ENCODE measurements around the gene TSC22D2. TPM values are rescaled to one million over a fixed set of nuclear protein-coding genes. Genes with fewer than 3 reads are reported as not detected.

The TSC22D2 gene
- total RNA-seq, 1 experiment from 2014 or later, result 20.0 TPM

- POLR2A ChIA-PET, result no interaction called here
- no peaks in the 10 kb centered on the region for H3K79me2 ChIP-seq (ENCODE audit: insufficient read depth, low read length)
- H3K27ac ChIP-seq (ENCODE audit: low read depth, low read length), result no peak overlapping the region
- CTCF ChIA-PET, result no interaction called here
- no peak overlapping the region for H3K4me3 ChIP-seq (replicated peaks in 1 of 2; ENCODE audit: low read depth in 1 of 2, low read length in 2 of 2)
- TF ChIP-seq ZNF274 (IDR thresholded peaks at IDR 0.05; ENCODE audit: low read depth, low read length) (no peak), CBX3 (IDR thresholded peaks at IDR 0.05; ENCODE audit: low read depth) (no peak), ZFX (IDR thresholded peaks at IDR 0.05) (no peak), ELF1 (IDR thresholded peaks at IDR 0.05; ENCODE audit: borderline replicate concordance, low read depth) (no peak), YY1 (IDR thresholded peaks at IDR 0.05; ENCODE audit: extremely low read depth, insufficient replicate concordance, low read depth, low read length) (no peak)
- peaks cover 6 to 9% of the 10 kb centered on the region in 2 experiments; a peak in 3 of 4 replicates for H3K36me3 ChIP-seq (ENCODE audit: control insufficient read depth in 1 of 2, insufficient read depth in 2 of 2, low read length in 2 of 2)
- H3K27me3 ChIP-seq (ENCODE audit: insufficient read depth, low read length), result no peaks in the 10 kb centered on the region
- no peak overlapping the region for H3K9ac ChIP-seq (ENCODE audit: low read length)
- H3K4me2 ChIP-seq (ENCODE audit: low read length), result no peak overlapping the region
- intact Hi-C loops (cut with micrococcal nuclease), result no loop called here
- no peak for ATAC-seq
- H2AFZ ChIP-seq (ENCODE audit: low read depth, low read length, poor library complexity, severe bottlenecking), result no peak overlapping the region
- RAD21 ChIA-PET (ENCODE audit: low non-redundant PET in 1 of 2, low total read pairs in 2 of 2, uncharacterized antibody in 2 of 2, unreplicated experiment in 2 of 2), result no interaction called here
- no peaks in the 10 kb centered on the region for H3K9me2 ChIP-seq (ENCODE audit: insufficient read depth)
- H4K20me1 ChIP-seq (ENCODE audit: insufficient read depth), result 0 out of 2 replicates have a peak, but pooled peaks cover 7% of the 10 kb centered on the region
- no peaks in the 10 kb centered on the region for H3K9me3 ChIP-seq (ENCODE audit: control insufficient read depth in 1 of 2, insufficient read depth in 1 of 2, low read depth in 1 of 2, low read length in 2 of 2)
- BruUV-seq (replicated peaks), result TSS peak; percentile 6
- DNase-seq (ENCODE audit: low read depth, low spot score), result no peak
- no peaks in the 10 kb centered on the region for H3K4me1 ChIP-seq (ENCODE audit: control insufficient read depth in 1 of 2, insufficient read depth in 2 of 2, low read length in 2 of 2)
Measured at GRCh38 chr3:150462108-150462507, 54.0 kb downstream of the TSC22D2 start.

GRCh38 chr3:150464684-150465083 is 56.6 kb downstream of the TSC22D2 start:
- Histone ChIP-seq H3K4me2 (ENCODE audit: low read length) (no peak overlapping the region), H3K79me2 (ENCODE audit: insufficient read depth, low read length) (no peaks in the 10 kb centered on the region), H3K4me3 (replicated peaks in 1 of 2; ENCODE audit: low read depth in 1 of 2, low read length in 2 of 2) (no peak overlapping the region), H2AFZ (ENCODE audit: low read depth, low read length, poor library complexity, severe bottlenecking) (no peak overlapping the region), H3K9ac (ENCODE audit: low read length) (no peak overlapping the region), H3K9me3 (ENCODE audit: control insufficient read depth in 1 of 2, insufficient read depth in 1 of 2, low read depth in 1 of 2, low read length in 2 of 2) (no peaks in the 10 kb centered on the region), H3K4me1 (ENCODE audit: control insufficient read depth in 1 of 2, insufficient read depth in 2 of 2, low read length in 2 of 2) (peaks cover 6 to 15% of the 10 kb centered on the region in 2 experiments; a peak in 3 of 4 replicates), H3K9me2 (ENCODE audit: insufficient read depth) (no peaks in the 10 kb centered on the region), H3K27me3 (ENCODE audit: insufficient read depth, low read length) (no peaks in the 10 kb centered on the region), H3K27ac (ENCODE audit: low read depth, low read length) (no peak overlapping the region), H3K36me3 (ENCODE audit: control insufficient read depth in 1 of 2, insufficient read depth in 2 of 2, low read length in 2 of 2) (no peaks in the 10 kb centered on the region; a peak in 1 of 4 replicates), H4K20me1 (ENCODE audit: insufficient read depth) (0 out of 2 replicates have a peak, but pooled peaks cover 7% of the 10 kb centered on the region)
- ATAC-seq, result no peak
- no TSS peak for BruUV-seq (replicated peaks)
- no peak for TF ChIP-seq JUND (IDR thresholded peaks at IDR 0.05)
- POLR2A ChIA-PET, result no interaction called here
- RAD21 ChIA-PET (ENCODE audit: low non-redundant PET in 1 of 2, low total read pairs in 2 of 2, uncharacterized antibody in 2 of 2, unreplicated experiment in 2 of 2), result no interaction called here
- intact Hi-C loops (cut with micrococcal nuclease), result no loop called here
- DNase-seq (ENCODE audit: low read depth, low spot score), result no peak
- CTCF ChIA-PET, result interaction anchor here (1.1 to 1.2 kb wide), 2 partner anchors 31 to 226 kb away, joined by 3 read pairs; no protein-coding TSS in a partner anchor

Data from HCT116 (cell line).